HG03342 (cell line): ENCODE data around the gene ZFYVE19.

Experiments
- ATAC-seq: cut with Tn5 transposase; IDR thresholded peaks from one replicate; pipeline ENCODE4 v1.9.1; 2021; ENCODE audit warnings: mild to moderate bottlenecking, moderate library complexity; ENCODE audit not compliant: unreplicated experiment

The ZFYVE19 gene

DNA sequence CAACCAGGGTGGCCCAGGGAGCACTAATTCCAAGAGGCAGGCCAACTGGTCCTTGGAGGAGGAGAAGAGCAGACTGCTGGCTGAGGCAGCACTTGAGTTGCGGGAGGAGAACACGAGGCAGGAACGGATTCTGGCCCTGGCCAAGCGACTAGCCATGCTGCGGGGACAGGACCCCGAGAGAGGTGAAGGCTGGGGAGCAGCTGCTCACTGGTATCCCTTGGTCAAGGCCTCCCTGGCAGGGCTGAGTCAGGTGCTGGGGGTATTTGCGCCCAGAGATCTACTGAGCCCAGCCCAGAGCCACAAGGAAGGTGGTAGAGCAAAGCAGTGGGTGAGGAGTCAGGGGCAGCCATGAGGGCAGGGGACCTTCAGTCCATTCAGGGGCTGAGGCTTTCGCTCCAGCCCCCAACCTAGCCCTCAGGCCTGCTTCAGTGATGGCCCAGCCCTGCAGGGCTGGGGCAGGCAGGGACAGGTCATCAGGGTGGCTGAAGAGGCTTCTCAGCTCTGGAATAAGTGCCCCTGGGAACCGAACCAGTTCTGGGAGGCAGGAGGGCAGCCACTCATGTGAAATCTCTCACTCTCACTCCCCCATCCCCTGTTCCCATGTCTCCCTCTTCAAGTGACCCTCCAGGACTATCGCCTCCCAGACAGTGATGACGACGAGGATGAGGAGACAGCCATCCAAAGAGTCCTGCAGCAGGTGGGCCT is 6.0 kb downstream of the ZFYVE19 start:
- no peak for ATAC-seq

DNA sequence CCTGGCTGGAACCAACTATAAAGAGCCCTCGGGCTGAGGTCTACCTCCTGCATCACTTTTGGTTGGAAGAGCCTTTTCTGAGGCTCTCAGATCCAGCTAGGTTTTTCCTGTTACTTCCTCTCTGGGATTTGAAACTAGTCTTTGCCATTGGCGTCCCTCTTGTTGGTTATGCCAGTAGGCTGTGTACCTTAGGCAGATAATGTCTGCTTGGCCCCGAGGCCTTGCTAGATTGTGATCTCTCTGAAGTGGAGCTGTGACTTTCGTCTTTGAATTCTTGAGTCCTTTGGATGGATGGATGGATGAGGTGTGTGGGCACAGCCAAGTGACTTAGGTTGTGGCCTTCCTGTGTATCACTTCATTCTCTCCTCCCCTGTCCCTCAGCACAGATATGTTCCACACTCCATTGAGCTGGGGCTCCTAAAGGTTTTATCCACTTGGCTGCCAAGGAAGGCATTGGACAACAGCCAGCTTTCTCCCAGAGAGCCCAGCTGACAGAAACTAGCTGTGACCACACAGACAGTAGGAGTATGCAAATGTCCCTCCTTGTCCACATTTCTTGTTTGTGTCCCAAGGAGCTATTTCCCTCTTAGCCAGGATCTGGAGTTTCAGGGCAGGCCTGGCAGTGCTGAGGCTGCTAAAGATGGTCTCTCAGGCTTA is 8.3 kb downstream of the ZFYVE19 start:
- no peak for ATAC-seq

DNA sequence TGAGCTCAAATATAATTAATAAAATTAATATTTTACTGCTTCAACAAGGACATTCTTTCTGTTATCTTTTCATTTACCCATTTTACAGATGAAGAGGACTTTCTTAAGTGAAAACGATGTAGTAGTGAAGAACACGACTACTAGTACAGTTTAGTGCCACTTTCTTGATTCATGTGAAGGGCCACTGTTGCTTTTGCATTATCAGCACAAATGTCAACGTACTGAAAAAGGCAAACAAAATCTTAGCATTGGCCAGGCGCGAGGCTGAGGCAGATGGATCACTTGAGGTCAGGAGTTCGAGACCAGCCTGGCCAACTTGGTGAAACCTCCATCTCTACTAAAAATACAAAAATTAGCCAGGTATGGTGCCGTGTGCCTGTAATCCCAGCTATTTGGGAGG is 12.2 kb downstream of the ZFYVE19 start:
- no peak for ATAC-seq

DNA sequence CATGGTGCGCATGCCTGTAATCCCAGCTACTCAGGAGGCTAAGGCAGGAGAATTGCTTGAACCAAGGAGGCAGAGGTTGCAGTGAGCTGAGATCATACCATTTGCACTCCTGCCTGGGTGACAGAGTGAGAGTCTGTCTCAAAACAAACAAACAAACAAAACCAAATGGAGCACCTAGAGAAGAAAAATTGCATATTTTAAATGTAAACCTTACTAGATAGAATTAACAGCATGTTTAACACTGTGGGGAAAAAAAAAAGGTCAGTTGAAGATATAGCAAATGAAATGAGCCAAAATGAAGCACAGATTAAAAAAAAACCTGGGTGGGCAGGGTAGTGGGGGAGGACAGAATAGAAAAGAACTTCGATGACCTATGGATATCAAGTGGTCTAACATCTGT is 14.3 kb downstream of the ZFYVE19 start:
- ATAC-seq, result no peak

DNA sequence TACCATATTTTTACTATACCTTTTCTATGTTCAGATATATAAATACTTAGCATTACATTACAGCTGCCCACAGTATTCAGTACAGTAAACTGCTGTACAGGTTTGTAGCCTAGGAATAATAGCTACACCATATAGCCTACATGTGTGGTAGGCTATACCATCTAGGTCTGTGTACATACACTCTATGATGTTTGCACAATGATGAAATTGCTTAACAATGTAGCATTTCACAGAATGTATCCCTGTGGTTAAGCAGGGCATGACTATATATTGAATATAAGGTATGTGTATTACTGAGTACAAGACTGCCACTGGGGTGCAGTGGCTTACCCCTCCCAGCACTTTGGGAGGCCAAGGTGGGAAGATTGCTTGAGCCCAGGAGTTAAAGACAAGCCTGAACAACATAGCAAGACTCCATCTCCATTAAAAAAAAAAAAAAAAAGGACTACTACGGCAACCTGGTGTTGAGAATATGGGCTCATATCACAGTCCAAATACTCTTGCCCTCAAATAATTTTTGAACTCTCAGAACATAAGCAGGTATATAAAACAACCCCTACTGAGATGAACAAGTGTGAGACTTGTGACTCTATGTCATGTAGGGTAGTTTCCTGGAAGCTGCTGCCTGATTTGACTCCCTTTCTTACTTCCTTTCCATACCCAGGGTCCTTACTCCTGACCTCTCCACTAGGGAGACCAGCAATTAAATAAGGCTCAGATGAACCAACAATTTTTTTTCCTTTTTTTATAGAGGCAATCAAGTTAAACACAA is 16.9 kb downstream of the ZFYVE19 start:
- no peak for ATAC-seq

DNA sequence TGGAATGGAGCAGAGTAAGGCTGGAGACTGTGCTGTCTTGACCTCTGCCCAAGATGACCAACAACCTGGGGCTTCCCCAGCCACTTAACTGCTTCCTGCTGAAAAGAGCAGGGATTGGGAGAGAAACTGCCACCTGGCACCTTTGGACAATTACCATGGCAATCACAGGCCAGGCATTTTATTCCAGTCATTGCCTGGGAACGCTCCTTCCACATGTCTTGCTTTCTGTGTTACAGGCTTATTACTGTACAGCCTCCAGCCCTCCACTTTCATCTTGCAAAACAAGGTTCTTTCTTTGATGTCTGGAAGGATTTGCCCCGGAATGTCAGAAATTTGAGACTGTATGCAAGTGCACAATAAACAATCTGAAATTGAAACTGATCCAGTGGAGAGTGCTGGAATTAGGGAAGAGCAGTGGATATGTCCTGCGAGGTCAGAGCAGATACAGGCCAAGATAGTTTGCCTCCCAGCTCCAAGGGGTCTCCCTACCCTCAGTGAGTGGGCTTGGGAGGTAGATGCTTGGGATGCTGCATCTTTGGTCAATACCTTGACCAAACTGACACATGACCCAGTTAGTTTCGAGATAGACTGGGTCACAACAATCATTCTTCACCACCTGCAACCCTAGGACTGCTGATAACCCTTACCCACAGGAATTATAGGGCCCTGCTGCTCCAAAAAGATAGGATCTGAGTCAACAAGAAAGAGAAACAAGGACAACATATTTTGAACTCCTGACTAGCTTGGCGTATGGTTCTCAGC is 19.0 kb downstream of the ZFYVE19 start:
- no peak for ATAC-seq

DNA sequence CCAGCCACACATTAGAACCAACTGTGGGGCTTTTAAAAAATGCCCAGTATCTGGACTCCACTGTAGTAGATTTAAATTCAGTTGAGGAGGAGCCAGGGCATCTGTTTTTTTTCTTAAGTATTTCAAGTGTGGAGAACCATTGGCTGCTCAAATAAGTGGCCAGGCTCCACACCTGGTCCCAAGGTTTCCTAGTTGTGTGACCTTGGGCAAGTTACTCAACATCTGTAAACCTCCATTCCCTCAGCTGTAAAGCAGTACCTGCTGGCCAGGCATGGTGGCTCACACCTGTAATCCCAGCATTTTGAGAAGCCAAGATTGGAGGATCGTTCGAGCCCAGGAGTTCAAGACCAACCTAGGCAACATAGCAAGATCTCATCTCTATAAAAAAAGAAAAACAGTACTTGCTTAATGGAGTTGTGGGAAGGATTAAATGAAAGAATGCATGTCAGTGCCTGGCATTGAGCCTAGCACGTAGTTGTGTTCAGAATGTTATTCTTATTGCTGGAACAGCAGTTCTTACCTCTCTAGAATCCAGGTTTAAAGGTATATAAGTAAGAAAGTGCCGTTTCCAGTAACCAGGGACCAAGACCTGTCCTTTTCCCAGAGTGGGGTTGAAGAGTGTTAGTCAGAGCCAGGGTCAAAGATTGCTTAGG is 19.7 kb downstream of the ZFYVE19 start:
- ATAC-seq, result no peak

DNA sequence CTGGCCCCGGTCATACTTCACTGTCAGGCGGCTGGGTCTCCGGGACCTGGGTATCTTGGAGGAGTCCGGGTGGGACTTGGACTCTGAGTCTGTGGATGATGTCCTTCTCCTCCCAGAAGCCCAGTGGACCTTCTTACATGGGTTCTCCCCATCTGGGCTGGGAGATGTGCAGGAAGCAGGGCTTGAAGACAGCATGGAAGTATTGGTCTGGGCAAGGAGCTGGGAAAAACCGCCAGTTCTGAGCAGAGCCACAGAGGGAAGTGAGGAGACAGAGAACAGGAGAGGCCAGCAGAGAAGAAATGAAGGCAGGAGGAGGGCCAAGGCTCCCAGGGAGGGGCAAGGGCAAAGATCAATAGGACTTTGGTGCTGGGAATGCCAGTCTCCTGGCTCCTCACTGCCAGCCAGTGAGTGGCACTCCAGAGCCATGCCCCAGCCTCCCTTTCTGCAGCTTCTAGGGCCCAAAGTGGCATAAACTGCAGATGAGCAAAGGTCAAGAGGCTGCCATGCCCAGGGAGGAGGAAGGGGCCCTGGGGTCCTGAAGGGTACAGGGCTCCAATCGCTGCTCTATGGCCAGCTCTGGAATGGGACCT is 21.7 kb downstream of the ZFYVE19 start, which contains the start of gene PPP1R14D:
Gene PPP1R14D, minus strand, starts transcription at position 262 of the 590 bp plus-strand sequence. Its CDS starts 67 bp downstream, at position 195.
- ATAC-seq, result no peak

DNA sequence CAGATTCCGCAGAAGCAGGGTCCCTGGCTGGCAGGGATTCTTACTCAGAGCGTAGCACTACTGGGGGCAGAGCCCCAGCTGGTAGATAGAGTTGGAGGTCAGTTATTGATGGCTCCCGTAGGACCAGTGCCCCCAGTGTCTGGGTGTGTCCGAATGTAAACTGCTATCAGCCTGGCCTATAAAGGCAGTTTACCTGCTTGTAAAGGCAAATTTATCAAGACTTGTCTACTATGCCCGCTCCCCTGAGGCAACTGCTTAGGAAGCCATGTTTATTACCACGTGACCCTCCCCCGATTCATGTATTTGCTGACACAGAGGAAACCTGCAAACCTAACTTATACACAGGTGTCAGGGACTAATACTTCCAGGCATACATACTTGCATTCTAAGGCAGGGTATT is 22.2 kb downstream of the ZFYVE19 start:
- ATAC-seq, result no peak

DNA sequence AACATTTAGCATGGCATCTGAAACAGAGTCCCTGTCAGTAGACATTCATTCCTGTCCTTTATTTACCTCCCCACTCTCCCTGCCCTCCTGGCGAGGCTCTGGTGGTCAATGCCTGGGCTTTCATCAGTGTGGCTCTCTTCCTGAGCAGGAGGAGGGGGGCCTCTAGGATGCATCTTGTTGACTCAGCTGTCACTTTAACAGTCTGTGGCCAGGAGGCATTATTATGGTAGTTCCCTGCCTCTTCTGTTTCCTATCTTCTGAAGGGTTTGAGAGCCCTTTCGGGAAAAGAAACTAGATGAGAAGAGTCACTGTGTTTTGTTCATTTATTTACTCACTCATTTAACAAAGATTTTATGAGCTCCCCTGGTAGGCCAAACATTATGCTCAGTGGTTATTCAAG is 24.0 kb downstream of the ZFYVE19 start:
- no peak for ATAC-seq

DNA sequence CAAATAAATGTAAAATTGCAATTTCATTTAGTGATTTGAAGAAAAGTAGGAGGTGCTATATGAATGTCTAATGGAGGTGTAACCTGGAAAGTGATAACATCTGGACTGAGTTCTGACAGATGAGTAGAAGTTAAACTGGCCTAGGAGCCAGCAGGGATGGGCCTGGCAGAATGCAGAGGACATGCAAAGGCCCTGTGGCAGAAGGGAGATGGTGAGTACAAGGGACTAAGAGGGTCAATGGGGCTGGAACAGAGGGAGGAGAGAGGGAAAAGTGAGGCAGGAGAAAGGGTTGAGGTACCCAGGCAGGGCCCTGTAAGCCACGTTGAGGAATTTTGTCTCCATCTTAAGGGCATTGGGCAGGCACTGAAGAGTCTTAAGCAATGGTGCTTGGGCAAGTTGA is 25.0 kb downstream of the ZFYVE19 start:
- no peak for ATAC-seq

DNA sequence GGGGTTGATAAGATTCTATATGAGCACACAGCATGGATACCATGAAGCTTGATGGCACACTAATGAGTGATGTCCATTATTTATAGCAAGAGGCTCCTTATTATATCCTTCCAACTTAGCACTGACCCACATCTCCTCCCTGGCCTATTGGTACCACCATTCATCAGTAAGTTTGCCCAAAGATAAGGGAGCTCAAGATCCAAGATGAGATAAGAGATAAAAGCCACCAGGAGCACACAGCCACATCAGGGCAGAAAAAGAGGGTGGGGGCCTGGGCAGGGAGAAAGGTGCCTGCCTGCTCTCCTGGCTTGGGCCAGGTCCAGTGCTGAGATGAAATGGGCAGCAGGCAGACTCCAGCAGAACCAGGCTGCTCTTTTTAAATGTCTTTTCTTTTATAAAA is 26.0 kb downstream of the ZFYVE19 start:
- ATAC-seq, result no peak

DNA sequence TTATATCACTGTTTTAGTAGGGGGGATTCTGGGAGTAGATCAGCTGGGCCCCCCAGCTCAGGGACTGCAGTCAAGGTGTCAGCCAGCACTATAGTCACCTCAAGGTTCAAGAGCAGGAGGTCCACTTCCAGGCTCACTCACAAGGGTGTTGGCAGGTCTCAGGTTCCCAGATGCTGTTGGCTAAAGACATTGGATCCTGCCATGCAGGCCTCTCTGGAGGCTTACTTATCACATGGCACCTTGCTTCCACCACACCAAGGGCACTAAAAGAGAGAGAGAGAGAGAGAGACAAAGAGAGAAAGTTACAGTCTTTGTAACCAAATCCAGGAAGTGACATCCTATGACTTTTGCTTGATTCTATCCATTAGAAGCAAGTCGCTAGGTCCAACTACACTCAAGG is 29.1 kb downstream of the ZFYVE19 start:
- no peak for ATAC-seq

DNA sequence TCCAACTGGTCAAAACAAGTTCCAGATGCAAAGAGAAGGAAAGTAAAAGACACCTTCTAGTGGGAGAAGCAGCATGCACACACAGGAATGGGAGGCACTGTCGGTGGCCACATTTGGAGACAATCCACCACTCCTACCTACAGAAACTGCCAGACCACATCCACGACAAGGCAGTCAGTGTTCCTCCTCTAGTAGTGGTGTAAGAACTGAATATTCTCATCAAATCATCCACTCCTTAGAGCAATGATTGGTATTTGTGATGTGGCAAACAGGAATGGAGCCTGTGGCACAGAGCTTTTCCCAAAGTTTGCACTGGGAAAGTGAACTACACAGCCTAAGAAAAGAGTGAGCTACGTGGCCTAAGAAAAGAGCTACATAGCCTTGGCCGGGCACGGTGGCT is 31.9 kb downstream of the ZFYVE19 start:
- no peak for ATAC-seq

DNA sequence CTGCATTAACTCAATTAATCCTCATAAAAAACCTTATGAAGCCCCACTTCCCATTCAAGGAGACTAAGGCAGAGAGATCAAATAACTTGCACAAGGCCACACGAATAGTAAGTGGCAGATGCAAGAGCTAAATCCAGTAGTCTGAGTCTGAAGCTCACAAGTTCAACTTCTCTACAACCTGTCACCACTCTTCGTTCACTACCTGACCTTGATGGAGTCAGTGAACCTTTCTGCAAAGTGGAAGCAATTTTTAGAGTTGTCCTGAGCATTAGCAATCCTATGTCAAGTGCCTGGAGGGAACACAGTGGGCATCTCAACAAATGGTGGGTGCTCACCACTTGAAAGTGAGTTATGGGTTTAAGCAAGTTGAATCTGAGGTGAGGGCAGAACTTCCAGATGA is 34.9 kb downstream of the ZFYVE19 start:
- no peak for ATAC-seq

DNA sequence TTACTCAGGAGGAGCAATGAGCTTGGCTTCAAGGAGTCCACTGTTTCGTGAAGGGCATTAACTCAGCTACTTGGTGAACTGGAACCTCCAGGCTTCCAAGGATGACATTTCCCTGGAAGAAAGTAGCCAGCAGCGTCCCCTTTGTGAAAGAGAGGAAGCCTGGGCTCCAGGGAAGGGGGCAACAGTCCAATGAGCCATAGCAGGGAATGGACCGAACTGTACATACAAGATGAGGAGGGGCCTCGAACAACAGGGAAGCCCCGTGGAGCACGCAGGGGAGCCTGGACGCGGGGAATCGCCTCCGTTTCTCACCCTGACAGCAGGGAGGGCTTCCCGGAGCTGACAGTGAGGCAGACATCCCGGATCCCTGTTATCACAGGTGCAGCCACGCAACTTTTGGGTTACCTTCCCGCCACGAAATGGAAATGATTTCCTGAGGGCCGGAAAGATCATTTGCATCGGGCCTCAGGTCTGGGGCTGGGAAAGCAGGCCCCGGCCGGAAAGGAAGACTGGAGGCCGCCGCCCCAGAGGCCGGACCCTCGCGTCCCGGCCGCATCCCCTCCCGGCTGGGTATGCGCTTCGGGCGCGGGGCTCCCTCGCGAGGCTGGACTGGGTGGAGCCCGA is 36.5 kb downstream of the ZFYVE19 start:
- ATAC-seq, result no peak

DNA sequence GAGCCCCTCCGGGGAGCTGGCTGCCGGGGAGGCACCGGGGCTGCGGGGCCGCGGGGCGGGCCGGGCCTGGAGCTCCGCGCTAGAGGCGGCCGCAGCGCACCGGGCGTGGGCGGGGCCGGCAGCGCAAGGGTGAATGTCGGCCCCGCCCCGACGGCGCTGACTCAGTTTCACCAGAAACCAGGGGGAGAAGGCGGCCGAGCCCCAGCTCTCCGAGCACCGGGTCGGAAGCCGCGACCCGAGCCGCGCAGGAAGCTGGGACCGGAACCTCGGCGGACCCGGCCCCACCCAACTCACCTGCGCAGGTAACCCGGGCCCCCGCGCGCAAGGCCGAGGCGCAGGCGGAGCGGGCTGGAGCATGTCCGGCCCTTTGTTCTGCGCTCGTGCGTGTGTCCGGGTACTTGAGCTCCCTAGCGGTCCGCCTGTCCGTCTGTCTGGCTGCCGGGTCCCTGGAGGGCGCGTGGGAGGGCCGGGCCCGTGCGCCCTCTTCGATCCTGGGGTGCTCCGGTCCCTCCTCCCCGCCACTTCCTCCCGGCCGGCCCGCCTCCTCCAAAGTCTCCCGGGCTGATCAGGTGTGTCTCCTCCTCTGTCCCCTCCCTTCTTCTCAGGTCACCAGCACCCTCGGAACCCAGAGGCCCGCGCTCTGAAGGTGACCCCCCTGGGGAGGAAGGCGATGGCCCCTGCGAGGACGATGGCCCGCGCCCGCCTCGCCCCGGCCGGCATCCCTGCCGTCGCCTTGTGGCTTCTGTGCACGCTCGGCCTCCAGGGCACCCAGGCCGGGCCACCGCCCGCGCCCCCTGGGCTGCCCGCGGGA is 37.2 kb downstream of the ZFYVE19 start, which contains the start of gene SPINT1:
Gene SPINT1, plus strand, starts transcription at position 164 of the 811 bp plus-strand sequence. Its CDS starts 507 bp downstream, at position 671.
- ATAC-seq, result no peak

DNA sequence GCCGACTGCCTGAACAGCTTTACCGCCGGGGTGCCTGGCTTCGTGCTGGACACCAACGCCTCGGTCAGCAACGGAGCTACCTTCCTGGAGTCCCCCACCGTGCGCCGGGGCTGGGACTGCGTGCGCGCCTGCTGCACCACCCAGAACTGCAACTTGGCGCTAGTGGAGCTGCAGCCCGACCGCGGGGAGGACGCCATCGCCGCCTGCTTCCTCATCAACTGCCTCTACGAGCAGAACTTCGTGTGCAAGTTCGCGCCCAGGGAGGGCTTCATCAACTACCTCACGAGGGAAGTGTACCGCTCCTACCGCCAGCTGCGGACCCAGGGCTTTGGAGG is 37.8 kb downstream of the ZFYVE19 start:
- no peak for ATAC-seq

DNA sequence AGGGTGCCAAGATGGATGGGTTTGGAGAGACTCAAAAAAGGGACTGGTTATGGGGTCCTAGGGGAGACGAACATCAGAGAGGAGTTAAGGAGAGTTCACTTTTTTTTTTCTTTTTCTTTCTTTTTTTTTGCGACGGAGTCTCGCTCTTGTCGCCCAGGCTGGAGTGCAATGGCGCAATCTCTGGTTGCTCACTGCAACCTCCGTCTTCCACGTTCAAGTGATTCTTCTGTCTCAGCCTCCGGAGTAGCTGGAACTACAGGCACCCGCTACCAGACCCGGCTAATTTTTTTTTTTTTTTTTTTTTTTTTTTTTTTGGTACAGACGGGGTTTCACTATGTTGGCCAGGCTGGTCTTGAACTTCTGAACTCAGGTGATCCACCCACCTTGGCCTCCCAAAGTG is 38.1 kb downstream of the ZFYVE19 start:
- no peak for ATAC-seq
